Spleen (tissue), 7 donors: Measurements from ENCODE around the gene OOSP3.

ENCODE experiments used
- CTCF ChIP-seq, 11 experiments: fragments of 200-600 bp in 7 of 11; fragments of 450-650 bp in 4 of 11; sonication (generic) in 4 of 11; IDR thresholded peaks in 8 of 11; conservative IDR thresholded peaks in 3 of 11; 1 replicate in 7 of 11; 2 replicates in 4 of 11; pipeline versions ENCODE4 v1.4.0 to v1.8.0; 2016 to 2021; ENCODE audit warnings: antibody characterized with exemption in 11 of 11, inconsistent platforms in 4 of 11, mild to moderate bottlenecking in 1 of 11
- POLR2A ChIP-seq, 3 donors: fragments of 450-650 bp; IDR thresholded peaks; one replicate each; pipeline ENCODE4 v1.5.1; 2017; ENCODE audit warnings: antibody characterized with exemption in 3 of 3, mild to moderate bottlenecking in 1 of 3
- POLR2AphosphoS5 ChIP-seq, 3 donors: sonication (generic); formaldehyde crosslinking; IDR thresholded peaks; one replicate each; pipeline ENCODE4 v1.5.1; 2017; ENCODE audit warnings: antibody characterized with exemption in 3 of 3
- donor health status: DM: no; HTN: no; CAD: no; lungs with moderate emphysema.
- donor health status: DM: no; HTN: no; CAD: no.
- donor health status: DM: no; HTN: no; CAD: no.

GRCh38 chr11:59877325-59877724, 1.3 kb upstream of the OOSP3 start:
- TF ChIP-seq CTCF (IDR thresholded peaks at IDR 0.05 in 8 of 11, conservative IDR thresholded peaks at IDR 0.05 in 3 of 11) (no peak), POLR2AphosphoS5 (IDR thresholded peaks at IDR 0.05) (no peak), POLR2A (IDR thresholded peaks at IDR 0.05) (no peak)
